DND-41 (cell line): ENCODE results near the gene CLIC1.

Experiments used
- ATAC-seq: fragments of 200-7000 bp; cut with Tn5 transposase; 3 replicates; pipeline ENCODE4 v1.9.1; 2021; ENCODE audit warnings: low read depth; ENCODE audit not compliant: insufficient read depth
- DNase-seq: peaks from one replicate; pipeline ENCODE4 v3.0.0-alpha.2; 2020
- H2AFZ ChIP-seq: 2 replicates; pipeline ENCODE4 v1.6.0; 2012; ENCODE audit warnings: low read depth, low read length
- H3K27ac ChIP-seq: 2 replicates; pipeline ENCODE4 v1.5.1; 2012; ENCODE audit warnings: low read length, inconsistent platforms
- H3K27me3 ChIP-seq: fragments of 200-600 bp; sonication (generic); 2 replicates; pipeline ENCODE4 v1.6.0; 2012; ENCODE audit warnings: low read length, mild to moderate bottlenecking, inconsistent platforms; ENCODE audit not compliant: insufficient read depth, poor library complexity
- H3K36me3 ChIP-seq: 2 replicates; pipeline ENCODE4 v1.5.1; 2012; ENCODE audit warnings: low read length, inconsistent platforms; ENCODE audit not compliant: insufficient read depth
- H3K4me1 ChIP-seq: 2 replicates; pipeline ENCODE4 v1.5.1; 2012; ENCODE audit warnings: mild to moderate bottlenecking, low read length; ENCODE audit not compliant: insufficient read depth
- H3K4me2 ChIP-seq: 2 replicates; pipeline ENCODE4 v1.6.0; 2012; ENCODE audit warnings: mild to moderate bottlenecking, moderate library complexity, low read length, inconsistent platforms; ENCODE audit not compliant: insufficient read depth
- H3K4me3 ChIP-seq, 2 experiments: fragments of 200-600 bp in 1 of 2; shearing (Covaris generic) in 1 of 2; 2 replicates each; pipeline ENCODE4 v1.5.1; 2012 to 2016; ENCODE audit warnings: inconsistent platforms in 2 of 2, low read length in 2 of 2, mild to moderate bottlenecking in 2 of 2, low read depth in 1 of 2, moderate library complexity in 1 of 2
- H3K79me2 ChIP-seq: 2 replicates; pipeline ENCODE4 v1.6.0; 2012; ENCODE audit warnings: low read length, inconsistent platforms; ENCODE audit not compliant: insufficient read depth
- H3K9ac ChIP-seq: 2 replicates; pipeline ENCODE4 v1.6.0; 2012; ENCODE audit warnings: low read depth, mild to moderate bottlenecking, inconsistent platforms, low read length, moderate library complexity
- H3K9me3 ChIP-seq: 2 replicates; pipeline ENCODE4 v1.5.1; 2012; ENCODE audit warnings: low read length, moderate library complexity, mild to moderate bottlenecking, inconsistent platforms; ENCODE audit not compliant: insufficient read depth, severe bottlenecking
- H4K20me1 ChIP-seq: 2 replicates; pipeline ENCODE4 v1.6.0; 2012; ENCODE audit warnings: low read length; ENCODE audit not compliant: insufficient read depth
- EZH2 ChIP-seq: IDR thresholded peaks from 3 replicates; pipeline ENCODE4 v1.6.1; 2012; ENCODE audit warnings: borderline replicate concordance, low read depth, mild to moderate bottlenecking, moderate library complexity, low read length, inconsistent platforms; ENCODE audit not compliant: severe bottlenecking
- TF ChIP-seq, protein P1 (sequence below): IDR thresholded peaks from 2 replicates; pipeline ENCODE4 v1.5.1; 2012; ENCODE audit warnings: borderline replicate concordance, low read length, moderate library complexity, mild to moderate bottlenecking; ENCODE audit not compliant: poor library complexity, severe bottlenecking; ENCODE audit errors: extremely low read depth

The CLIC1 gene

DNA sequence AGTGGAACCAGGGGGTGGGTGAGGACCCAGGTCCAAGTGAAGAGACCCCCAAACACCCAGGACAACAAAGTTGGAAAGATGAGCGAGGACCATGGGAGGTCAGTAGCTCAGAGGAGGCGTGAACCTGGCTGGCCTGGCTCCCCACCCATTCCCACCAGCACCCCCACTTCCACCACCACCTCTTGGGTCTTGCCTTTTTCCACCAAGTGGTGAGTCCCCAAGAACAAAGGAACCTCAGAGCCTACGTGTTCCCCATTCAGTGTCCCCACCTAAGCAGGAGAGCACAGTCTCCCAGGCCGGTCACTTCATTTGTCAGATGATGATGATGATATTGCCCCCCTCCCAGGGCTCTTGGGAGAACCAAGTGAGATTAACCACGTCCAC lies 41.3 kb upstream of the CLIC1 start:
- peaks cover 5% of the 10 kb centered on the region; the same call in 1 of the 2 replicates for H4K20me1 ChIP-seq
- ATAC-seq, result no peak
- H3K4me3 ChIP-seq, result no peak overlapping the region
- H3K79me2 ChIP-seq, result no peaks in the 10 kb centered on the region
- no peak for DNase-seq
- H3K4me1 ChIP-seq, result peaks cover 8% of the 10 kb centered on the region
- H3K9me3 ChIP-seq, result no peaks in the 10 kb centered on the region
- no peak overlapping the region for H3K4me2 ChIP-seq
- H3K27me3 ChIP-seq, result no peaks in the 10 kb centered on the region
- no peak overlapping the region for H3K27ac ChIP-seq
- TF ChIP-seq, protein P1, sequence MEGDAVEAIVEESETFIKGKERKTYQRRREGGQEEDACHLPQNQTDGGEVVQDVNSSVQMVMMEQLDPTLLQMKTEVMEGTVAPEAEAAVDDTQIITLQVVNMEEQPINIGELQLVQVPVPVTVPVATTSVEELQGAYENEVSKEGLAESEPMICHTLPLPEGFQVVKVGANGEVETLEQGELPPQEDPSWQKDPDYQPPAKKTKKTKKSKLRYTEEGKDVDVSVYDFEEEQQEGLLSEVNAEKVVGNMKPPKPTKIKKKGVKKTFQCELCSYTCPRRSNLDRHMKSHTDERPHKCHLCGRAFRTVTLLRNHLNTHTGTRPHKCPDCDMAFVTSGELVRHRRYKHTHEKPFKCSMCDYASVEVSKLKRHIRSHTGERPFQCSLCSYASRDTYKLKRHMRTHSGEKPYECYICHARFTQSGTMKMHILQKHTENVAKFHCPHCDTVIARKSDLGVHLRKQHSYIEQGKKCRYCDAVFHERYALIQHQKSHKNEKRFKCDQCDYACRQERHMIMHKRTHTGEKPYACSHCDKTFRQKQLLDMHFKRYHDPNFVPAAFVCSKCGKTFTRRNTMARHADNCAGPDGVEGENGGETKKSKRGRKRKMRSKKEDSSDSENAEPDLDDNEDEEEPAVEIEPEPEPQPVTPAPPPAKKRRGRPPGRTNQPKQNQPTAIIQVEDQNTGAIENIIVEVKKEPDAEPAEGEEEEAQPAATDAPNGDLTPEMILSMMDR, result no peak
- TF ChIP-seq EZH2, result no peak
- H3K36me3 ChIP-seq, result peaks cover 53% of the 10 kb centered on the region
- H2AFZ ChIP-seq, result no peak overlapping the region
- H3K9ac ChIP-seq, result no peak overlapping the region

DNA sequence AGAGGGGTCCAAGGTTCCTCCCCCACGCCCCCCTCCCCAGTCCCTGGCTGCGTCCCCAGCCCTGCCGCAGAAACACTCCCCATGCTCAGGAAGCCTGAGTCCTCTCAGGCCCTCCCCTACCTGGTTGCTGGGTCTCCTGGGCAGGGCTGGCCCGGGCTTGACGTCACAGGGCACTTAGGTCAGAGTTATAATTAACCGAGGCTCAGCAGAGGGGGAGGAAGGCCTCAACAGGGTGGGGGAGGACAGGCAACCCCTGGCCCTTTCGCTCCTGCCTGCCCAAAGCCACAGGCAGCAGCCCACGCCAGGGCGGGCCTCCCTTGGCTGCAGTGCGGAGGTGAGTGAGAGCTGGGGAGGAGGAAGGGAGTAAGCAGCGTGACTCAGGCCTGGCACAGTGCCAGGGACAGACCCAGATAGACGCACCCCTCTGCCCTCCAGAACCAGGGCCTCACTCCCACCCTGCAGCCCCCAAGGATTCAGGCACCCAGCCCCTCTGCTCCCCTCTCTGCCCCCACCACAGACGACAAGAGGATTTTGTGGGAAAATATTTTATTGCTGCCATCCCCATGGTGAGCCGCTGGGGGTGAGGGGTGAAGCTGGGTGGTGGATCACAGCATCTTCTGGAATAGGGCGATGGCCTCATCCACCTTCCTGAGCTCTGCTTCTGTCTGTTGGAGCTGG lies 40.8 kb upstream of the CLIC1 start, which contains the start of gene VWA7:
Gene VWA7, minus strand, starts transcription at position 340 of the 678 bp plus-strand sequence. CDS start 549 bp downstream, outside the sequence.
- no peak for DNase-seq
- TF ChIP-seq EZH2, result no peak
- TF ChIP-seq, protein P1, result no peak

DNA sequence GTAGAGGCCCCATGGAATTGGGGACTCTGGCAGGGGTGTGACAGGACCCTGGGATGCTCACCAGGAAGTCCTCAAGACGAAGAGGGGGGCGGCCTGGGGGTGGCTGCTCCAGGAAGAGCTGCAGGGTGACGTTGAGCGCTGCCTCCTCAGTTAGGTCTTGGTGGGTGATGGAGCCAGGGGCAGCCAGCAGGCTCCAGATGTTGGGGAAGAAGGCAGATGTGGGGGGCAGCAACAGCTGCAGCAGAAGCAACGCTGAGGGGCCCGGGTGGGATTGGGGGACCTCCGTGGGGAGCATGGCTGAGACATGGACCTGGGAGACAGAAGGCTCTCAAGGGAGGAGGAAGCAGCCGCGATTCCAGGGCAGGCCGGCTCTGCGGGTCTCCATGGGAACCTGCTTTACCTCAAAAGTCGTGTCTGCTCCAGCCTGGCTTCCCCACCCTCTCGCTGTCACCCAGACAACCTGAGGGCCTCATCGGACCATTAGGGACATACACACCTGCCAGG lies 40.2 kb upstream of the CLIC1 start:
- H3K27me3 ChIP-seq, result no peaks in the 10 kb centered on the region
- no peak overlapping the region for H3K4me3 ChIP-seq
- ATAC-seq (peak; percentile 3; the same call in 1 of the 3 replicates), DNase-seq (no peak)
- no peak overlapping the region for H3K9ac ChIP-seq
- H2AFZ ChIP-seq, result no peak overlapping the region
- no peak overlapping the region for H3K4me2 ChIP-seq
- peaks cover 16% of the 10 kb centered on the region for H3K4me1 ChIP-seq
- H4K20me1 ChIP-seq, result peaks cover 5% of the 10 kb centered on the region; the same call in 1 of the 2 replicates
- peaks cover 41% of the 10 kb centered on the region for H3K36me3 ChIP-seq
- no peaks in the 10 kb centered on the region for H3K79me2 ChIP-seq
- H3K27ac ChIP-seq, result no peak overlapping the region
- no peaks in the 10 kb centered on the region for H3K9me3 ChIP-seq
- TF ChIP-seq, protein P1, result no peak
- no peak for TF ChIP-seq EZH2

More for the DNA sequence above, 40.8 kb upstream of the CLIC1 start, which contains the start of gene VWA7:
- H3K4me1 ChIP-seq, result peaks cover 13% of the 10 kb centered on the region
- no peaks in the 10 kb centered on the region for H3K27me3 ChIP-seq
- H3K9ac ChIP-seq, result no peak within 1 kb of the TSS
- no peaks in the 10 kb centered on the region for H3K9me3 ChIP-seq
- peak; percentile 25; the same call in 2 of the 3 replicates for ATAC-seq
- H4K20me1 ChIP-seq, result peaks cover 5% of the 10 kb centered on the region; the same call in 1 of the 2 replicates
- H3K36me3 ChIP-seq, result peaks cover 47% of the 10 kb centered on the region
- no peaks in the 10 kb centered on the region for H3K79me2 ChIP-seq
- H3K4me2 ChIP-seq, result no peak within 1 kb of the TSS
- H3K4me3 ChIP-seq, result no peak within 1 kb of the TSS
- H3K27ac ChIP-seq, result no peak within 1 kb of the TSS
- H2AFZ ChIP-seq, result no peak within 1 kb of the TSS
